ENCODE data around the gene PRPH. TPM values are rescaled to one million over a fixed set of nuclear protein-coding genes. Genes with fewer than 3 reads are reported as not detected.

The PRPH gene
- total RNA-seq, 2 experiments from 2014 or later = not detected

- no peak overlapping the region for H3K27ac ChIP-seq (ENCODE audit: low read depth, low read length, poor library complexity, severe bottlenecking)
- no peak for DNase-seq (ENCODE audit: low spot score)
- H3K36me3 ChIP-seq (ENCODE audit: insufficient read depth, low read length) = no peaks in the 10 kb centered on the region
- no peaks in the 10 kb centered on the region for H3K79me2 ChIP-seq (ENCODE audit: insufficient read depth, low read depth, low read length)
- no peak overlapping the region for H3K4me3 ChIP-seq (ENCODE audit: low read depth, low read length, poor library complexity, severe bottlenecking)
- TF ChIP-seq EZH2phosphoT487 (IDR thresholded peaks at IDR 0.05; ENCODE audit: borderline replicate concordance, low read depth, low read length) (no peak), CTCF (conservative IDR thresholded peaks at IDR 0.05; ENCODE audit: low read length) (no peak)
- no TSS peak for BruUV-seq (replicated peaks)
- H2AFZ ChIP-seq (ENCODE audit: low read length) = no peak overlapping the region
- no peak overlapping the region for H3K4me2 ChIP-seq (ENCODE audit: low read length)
- H3K4me1 ChIP-seq (ENCODE audit: insufficient read depth, low read length, poor library complexity, severe bottlenecking) = no peaks in the 10 kb centered on the region
- no peaks in the 10 kb centered on the region for H3K9me2 ChIP-seq (ENCODE audit: insufficient read depth, low read length)
- ChIA-PET POLR2A (interaction anchor here (0.6 to 0.8 kb wide), 2 partner anchors 27 to 34 kb away, joined by 3 read pairs; partner anchors contain the start of gene TROAP), CTCF (ENCODE audit: unreplicated experiment) (interaction anchor here (0.6 to 1.2 kb wide), 3 partner anchors 34 to 215 kb away, joined by 3 to 4 read pairs (median 4); partner anchors contain the start of gene TROAP)
- no peaks in the 10 kb centered on the region for H4K20me1 ChIP-seq (ENCODE audit: insufficient read depth, low read length)
- no peaks in the 10 kb centered on the region for H3K9me3 ChIP-seq (ENCODE audit: low read length)
- intact Hi-C loops (cut with micrococcal nuclease; ENCODE audit: unreplicated experiment) = loop anchor here (1.0 to 2.0 kb wide), 4 partner anchors 48 to 226 kb away; partner anchors contain the start of gene C1QL4
These were observed 5.9 kb upstream of the PRPH start for GRCh38 chr12:49288922-49289555.

- DNase-seq (ENCODE audit: low spot score) = no peak
- Histone ChIP-seq H3K4me2 (ENCODE audit: low read length) (no peak overlapping the region), H4K20me1 (ENCODE audit: insufficient read depth, low read length) (no peaks in the 10 kb centered on the region), H3K36me3 (ENCODE audit: insufficient read depth, low read length) (no peaks in the 10 kb centered on the region), H3K4me1 (ENCODE audit: insufficient read depth, low read length, poor library complexity, severe bottlenecking) (peaks cover 8% of the 10 kb centered on the region), H3K27ac (ENCODE audit: low read depth, low read length, poor library complexity, severe bottlenecking) (no peak overlapping the region), H3K4me3 (ENCODE audit: low read depth, low read length, poor library complexity, severe bottlenecking) (no peak overlapping the region), H3K79me2 (ENCODE audit: insufficient read depth, low read depth, low read length) (no peaks in the 10 kb centered on the region), H2AFZ (ENCODE audit: low read length) (no peak overlapping the region), H3K9me3 (ENCODE audit: low read length) (no peaks in the 10 kb centered on the region), H3K9me2 (ENCODE audit: insufficient read depth, low read length) (no peaks in the 10 kb centered on the region)
- CTCF ChIA-PET (ENCODE audit: unreplicated experiment) = no interaction called here
- TF ChIP-seq EZH2phosphoT487 (IDR thresholded peaks at IDR 0.05; ENCODE audit: borderline replicate concordance, low read depth, low read length) (no peak), CTCF (conservative IDR thresholded peaks at IDR 0.05; ENCODE audit: low read length) (no peak)
- intact Hi-C loops (cut with micrococcal nuclease; ENCODE audit: unreplicated experiment) = no loop called here
- POLR2A ChIA-PET = interaction anchor here (0.9 kb wide), 1 partner anchor 23 kb away, joined by 3 read pairs; no protein-coding TSS in a partner anchor
- BruUV-seq (replicated peaks) = no TSS peak
These were observed 2.3 kb upstream of the PRPH start for GRCh38 chr12:49292729-49293055.

All from OCI-LY7 (cell line).